HAP-1 (cell line): ENCODE measurements around the gene ABL2.
A peak's percentile ranks its signal among the peaks of the same experiment; 100 is the strongest.
"Not testable (repeated sequence)": the region's sequence is repeated elsewhere in the genome, so short reads cannot be mapped to it uniquely, and the experiment has no call there.

ENCODE experiments used
- DNase-seq, 2 experiments: peaks; one replicate each; pipeline ENCODE4 v3.0.0-alpha.2; 2016 to 2020; ENCODE audit warnings: low spot score in 2 of 2
- H3K27me3 ChIP-seq: fragments of 250-450 bp; sonication (Bioruptor Pico); 2 replicates; pipeline ENCODE4 v1.5.1; 2020; ENCODE audit warnings: low read depth, mild to moderate bottlenecking, moderate library complexity
- H3K36me3 ChIP-seq: fragments of 250-450 bp; sonication (Bioruptor Pico); replicated peaks from 2 replicates; pipeline ENCODE4 v1.5.1; 2020; ENCODE audit warnings: mild to moderate bottlenecking
- H3K4me1 ChIP-seq: fragments of 250-450 bp; sonication (Bioruptor Pico); 2 replicates; pipeline ENCODE4 v1.5.1; 2020; ENCODE audit warnings: mild to moderate bottlenecking
- H3K4me3 ChIP-seq: fragments of 250-450 bp; sonication (Bioruptor Pico); 2 replicates; pipeline ENCODE4 v1.5.1; 2020; ENCODE audit warnings: mild to moderate bottlenecking, moderate library complexity
- H3K9me3 ChIP-seq: fragments of 250-450 bp; sonication (Bioruptor Pico); 2 replicates; pipeline ENCODE4 v1.5.1; 2020; ENCODE audit warnings: mild to moderate bottlenecking, moderate library complexity
- in situ Hi-C: fragments of 300-500 bp; cut with MboI; formaldehyde crosslinking; loops from 3 replicates; pipeline ENCODE4 v1.14.3; 2020; ENCODE audit warnings: low sequenced_read_pairs, inconsistent platforms, mixed read lengths

The ABL2 gene

DNA sequence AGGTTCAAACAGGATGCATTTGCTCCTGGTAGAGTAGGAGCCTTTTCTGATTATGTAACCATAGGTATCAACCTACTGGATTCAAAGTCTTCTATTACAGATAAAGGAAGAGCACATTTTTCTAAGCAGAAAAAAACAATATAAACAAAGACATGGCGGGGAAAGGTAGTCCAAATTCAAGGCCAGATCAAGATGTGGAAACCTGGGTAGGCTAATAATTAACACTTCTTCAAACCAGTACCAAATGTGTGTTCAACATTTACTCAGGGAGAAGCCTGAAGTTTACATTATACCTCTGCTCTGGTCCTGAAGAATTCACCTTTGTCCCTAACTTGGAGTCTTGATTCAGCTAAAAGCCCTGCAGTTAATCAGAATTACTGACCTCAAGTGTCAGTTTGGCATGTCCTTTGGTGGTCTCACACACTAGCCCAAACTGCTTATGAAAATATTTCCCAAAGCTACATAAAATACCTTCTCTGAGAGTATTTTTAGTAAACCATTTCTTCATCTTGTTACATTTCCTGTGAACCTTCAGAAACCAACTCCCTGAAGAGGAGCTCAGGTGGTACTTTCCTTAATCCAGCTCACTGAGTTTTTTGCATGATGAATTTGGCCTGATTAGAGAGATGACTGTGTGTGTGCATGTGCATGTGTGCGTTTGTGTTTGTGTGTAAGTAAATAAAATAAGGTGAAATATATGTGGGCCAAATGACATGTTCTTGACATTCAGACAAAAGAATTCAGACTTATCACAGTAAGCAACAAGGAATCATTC is 77.4 kb downstream of the ABL2 start:
- no peak for DNase-seq
- in situ Hi-C loops, result no loop called here

DNA sequence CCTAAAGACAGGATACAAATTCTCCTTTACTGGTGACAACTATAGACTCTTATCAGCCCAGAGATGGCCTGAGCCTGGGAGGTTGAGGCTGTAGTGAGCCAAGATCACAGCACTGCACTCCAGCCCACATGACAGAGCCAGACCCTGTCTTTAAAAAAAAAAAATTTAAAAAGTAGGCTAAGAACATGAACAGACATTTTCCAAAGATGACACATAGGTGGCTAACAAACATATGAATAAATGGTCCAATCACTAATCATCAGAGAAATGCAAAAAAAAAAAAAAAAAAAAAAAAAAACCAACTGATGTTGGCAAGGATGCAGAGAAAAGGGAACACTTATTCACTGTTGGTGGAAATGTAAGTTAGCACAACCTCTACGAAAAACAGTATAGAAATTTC is 82.6 kb downstream of the ABL2 start:
- H3K9me3 ChIP-seq, result no peaks in the 10 kb centered on the region; the same call in 1 of the 2 replicates
- DNase-seq, result no peak
- H3K4me3 ChIP-seq, result no peak overlapping the region
- H3K27me3 ChIP-seq, result no peaks in the 10 kb centered on the region
- peaks cover 2% of the 10 kb centered on the region for H3K4me1 ChIP-seq
- in situ Hi-C loops, result no loop called here
- H3K36me3 ChIP-seq, result no peaks in the 10 kb centered on the region

More for the DNA sequence above, 77.4 kb downstream of the ABL2 start:
- Histone ChIP-seq H3K4me1 (no peaks in the 10 kb centered on the region), H3K9me3 (no peaks in the 10 kb centered on the region), H3K4me3 (no peak overlapping the region), H3K27me3 (no peaks in the 10 kb centered on the region), H3K36me3 (no peaks in the 10 kb centered on the region)

- Histone ChIP-seq H3K4me3 (no peak overlapping the region), H3K9me3 (no peaks in the 10 kb centered on the region; the same call in 1 of the 2 replicates), H3K27me3 (no peaks in the 10 kb centered on the region), H3K36me3 (no peaks in the 10 kb centered on the region), H3K4me1 (peaks cover 3% of the 10 kb centered on the region)
- DNase-seq, result no peak
- in situ Hi-C loops, result no loop called here
Observed at GRCh38 chr1:179146476-179146875, 83.0 kb downstream of the ABL2 start.

- DNase-seq, result no peak
- H3K36me3 ChIP-seq, result no peaks in the 10 kb centered on the region
- in situ Hi-C loops, result no loop called here
Observed at GRCh38 chr1:179145521-179145920, 84.0 kb downstream of the ABL2 start.

DNA sequence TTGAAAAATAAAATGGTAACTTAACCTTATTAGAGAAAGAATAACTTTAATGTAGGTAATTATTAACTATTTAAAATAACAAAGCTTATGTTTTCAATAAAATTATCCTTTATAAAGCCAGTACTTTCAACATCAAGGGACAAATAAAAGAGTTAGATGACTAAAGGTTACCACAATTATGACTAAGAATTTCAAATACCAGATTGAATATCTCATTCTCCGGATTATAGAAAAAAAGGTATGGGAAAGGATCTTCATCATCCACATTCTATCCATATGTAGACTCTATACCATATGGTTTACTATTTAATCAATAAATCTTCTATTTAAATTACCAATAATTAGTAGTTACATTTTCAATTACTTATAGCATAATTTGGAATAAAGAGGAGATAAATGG is 84.9 kb downstream of the ABL2 start:
- H3K9me3 ChIP-seq, result peaks cover 2% of the 10 kb centered on the region; the same call in 1 of the 2 replicates
- peaks cover 7% of the 10 kb centered on the region for H3K4me1 ChIP-seq
- DNase-seq, result no peak
- H3K36me3 ChIP-seq, result no peaks in the 10 kb centered on the region
- H3K4me3 ChIP-seq, result no peak overlapping the region
- no peaks in the 10 kb centered on the region for H3K27me3 ChIP-seq
- in situ Hi-C loops, result no loop called here

More at GRCh38 chr1:179145521-179145920, 84.0 kb downstream of the ABL2 start:
- no peaks in the 10 kb centered on the region for H3K27me3 ChIP-seq
- peaks cover 7% of the 10 kb centered on the region for H3K4me1 ChIP-seq
- H3K4me3 ChIP-seq, result no peak overlapping the region
- no peaks in the 10 kb centered on the region; the same call in 1 of the 2 replicates for H3K9me3 ChIP-seq

- H3K4me1 ChIP-seq, result peaks cover 7% of the 10 kb centered on the region
- peaks cover 2% of the 10 kb centered on the region; the same call in 1 of the 2 replicates for H3K9me3 ChIP-seq
- H3K36me3 ChIP-seq, result no peaks in the 10 kb centered on the region
- no peak for DNase-seq
- no peaks in the 10 kb centered on the region for H3K27me3 ChIP-seq
- in situ Hi-C loops, result no loop called here
- H3K4me3 ChIP-seq, result no peak overlapping the region
Observed at GRCh38 chr1:179143322-179143721, 86.2 kb downstream of the ABL2 start.

GRCh38 chr1:179142889-179143299 is 86.6 kb downstream of the ABL2 start:
- Histone ChIP-seq H3K27me3 (no peaks in the 10 kb centered on the region), H3K9me3 (peaks cover 2% of the 10 kb centered on the region; the same call in 1 of the 2 replicates), H3K4me1 (peaks cover 7% of the 10 kb centered on the region), H3K36me3 (no peaks in the 10 kb centered on the region), H3K4me3 (no peak overlapping the region)
- no peak for DNase-seq
- in situ Hi-C loops, result no loop called here

GRCh38 chr1:179141592-179142251 is 87.8 kb downstream of the ABL2 start:
- in situ Hi-C loops, result no loop called here

DNA sequence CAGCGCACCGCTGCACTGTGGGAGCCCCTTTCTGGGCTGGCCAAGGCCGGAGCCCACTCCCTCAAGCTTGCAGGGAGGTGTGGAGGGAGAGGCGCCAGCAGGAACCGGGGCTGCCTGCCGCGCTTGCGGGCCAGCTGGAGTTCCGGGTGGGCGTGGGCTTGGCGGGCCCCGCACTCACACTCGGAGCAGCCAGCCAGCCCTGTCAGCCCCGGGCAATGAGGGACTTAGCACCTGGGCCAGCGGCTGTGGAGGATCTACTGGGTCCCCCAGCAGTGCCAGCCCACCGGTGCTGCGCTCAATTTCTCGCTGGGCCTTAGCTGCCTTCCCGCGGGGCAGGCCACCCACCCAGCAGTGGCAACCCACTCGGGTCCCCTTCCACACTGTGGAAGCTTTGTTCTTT is 90.7 kb downstream of the ABL2 start:
- H3K4me3 ChIP-seq, H3K27me3 ChIP-seq, H3K36me3 ChIP-seq, H3K9me3 ChIP-seq, H3K4me1 ChIP-seq, DNase-seq, in situ Hi-C loops: not testable (repeated sequence)

More at GRCh38 chr1:179141592-179142251, 87.8 kb downstream of the ABL2 start:
- no peaks in the 10 kb centered on the region for H3K27me3 ChIP-seq
- H3K36me3 ChIP-seq, result no peaks in the 10 kb centered on the region
- peaks cover 2% of the 10 kb centered on the region; the same call in 1 of the 2 replicates for H3K9me3 ChIP-seq
- peaks cover 7% of the 10 kb centered on the region for H3K4me1 ChIP-seq
- no peak overlapping the region for H3K4me3 ChIP-seq
- DNase-seq, result peak in 1 of 2 experiments; percentile 82

GRCh38 chr1:179137617-179138255 is 91.7 kb downstream of the ABL2 start:
- no peak for DNase-seq
- H3K4me3 ChIP-seq, result no peak overlapping the region
- H3K27me3 ChIP-seq, result no peaks in the 10 kb centered on the region
- H3K9me3 ChIP-seq, result peaks cover 2% of the 10 kb centered on the region; the same call in 1 of the 2 replicates
- H3K4me1 ChIP-seq, result peaks cover 7% of the 10 kb centered on the region
- in situ Hi-C loops, result no loop called here
- no peaks in the 10 kb centered on the region for H3K36me3 ChIP-seq

- H3K4me3 ChIP-seq, in situ Hi-C loops, DNase-seq, H3K9me3 ChIP-seq, H3K36me3 ChIP-seq, H3K4me1 ChIP-seq, H3K27me3 ChIP-seq: not testable (repeated sequence)
Observed at GRCh38 chr1:179135707-179136106, 93.8 kb downstream of the ABL2 start.

DNA sequence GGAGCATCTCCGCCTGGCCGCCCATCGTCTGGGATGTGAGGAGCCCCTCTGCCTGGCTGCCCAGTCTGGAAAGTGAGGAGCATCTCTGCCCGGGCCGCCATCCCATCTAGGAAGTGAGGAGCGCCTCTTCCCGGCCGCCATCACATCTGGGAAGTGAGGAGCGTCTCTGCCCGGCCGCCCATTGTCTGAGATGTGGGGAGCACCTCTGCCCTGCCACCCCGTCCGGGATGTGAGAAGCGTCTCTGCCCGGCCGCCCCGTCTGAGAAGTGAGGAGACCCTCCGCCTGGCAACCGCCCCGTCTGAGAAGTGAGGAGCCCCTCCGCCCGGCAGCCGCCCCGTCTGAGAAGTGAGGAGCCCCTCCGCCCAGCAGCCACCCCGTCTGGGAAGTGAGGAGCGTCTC is 94.3 kb downstream of the ABL2 start:
- H3K9me3 ChIP-seq, DNase-seq, H3K4me3 ChIP-seq, H3K4me1 ChIP-seq, H3K27me3 ChIP-seq, in situ Hi-C loops, H3K36me3 ChIP-seq: not testable (repeated sequence)

DNA sequence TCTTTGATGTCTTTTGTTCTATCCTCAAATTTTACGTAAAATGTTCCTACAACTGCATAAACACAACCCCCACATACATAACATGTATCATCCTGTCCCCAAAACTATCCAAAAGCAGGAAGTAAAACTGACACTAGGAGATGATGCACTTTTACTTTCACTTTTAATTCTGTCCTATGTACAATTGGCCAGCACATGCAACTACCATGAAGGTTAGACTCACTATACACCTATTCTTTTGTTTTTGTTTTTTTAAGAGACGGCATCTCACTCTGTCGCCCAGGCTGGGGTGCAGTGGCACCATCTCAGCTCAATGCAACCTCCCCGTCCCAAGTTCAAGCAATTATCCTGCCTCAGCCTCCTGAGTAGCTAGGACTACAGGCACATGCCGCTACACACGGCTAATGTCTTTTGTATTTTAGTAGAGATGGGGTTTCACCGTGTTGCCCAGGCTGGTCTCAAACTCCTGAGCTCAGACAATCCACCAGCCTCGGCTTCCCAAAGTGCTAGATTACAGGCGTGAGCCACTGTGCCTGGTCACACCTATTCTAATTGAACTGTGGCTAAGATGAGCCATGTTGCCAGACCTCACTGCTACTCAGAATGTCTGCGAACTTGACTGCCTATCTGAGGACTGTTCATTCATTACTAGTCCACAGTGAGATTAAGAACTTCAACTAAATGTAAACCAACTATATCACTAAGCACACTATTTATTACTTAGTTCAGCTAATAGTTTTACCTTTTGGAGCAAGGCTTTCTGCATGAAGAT is 99.6 kb downstream of the ABL2 start:
- H3K36me3 ChIP-seq, result peaks cover 8% of the 10 kb centered on the region
- no peak overlapping the region for H3K4me3 ChIP-seq
- in situ Hi-C loops, result no loop called here
- H3K27me3 ChIP-seq, result no peaks in the 10 kb centered on the region
- H3K9me3 ChIP-seq, result no peaks in the 10 kb centered on the region
- no peak for DNase-seq
- no peaks in the 10 kb centered on the region for H3K4me1 ChIP-seq
